Parathyroid adenoma (tissue), 2 donors: ENCODE results near the gene TSPAN32.
"Not testable (repeated sequence)": the region's sequence is repeated elsewhere in the genome, so short reads cannot be mapped to it uniquely, and the experiment has no call there.

Experiments
- H2AFZ ChIP-seq: fragments of 300-600 bp; sonication (generic); one replicate; pipeline ENCODE4 v1.7.0; 2017; ENCODE audit warnings: antibody characterized with exemption, mild to moderate bottlenecking
- H3K27ac ChIP-seq: fragments of 300-600 bp; sonication (generic); one replicate; pipeline ENCODE4 v1.7.0; 2017
- H3K27me3 ChIP-seq: fragments of 300-600 bp; sonication (generic); one replicate; pipeline ENCODE4 v1.7.0; 2017; ENCODE audit warnings: low read length; ENCODE audit not compliant: control insufficient read depth, insufficient read depth
- H3K36me3 ChIP-seq: fragments of 300-600 bp; sonication (generic); one replicate; pipeline ENCODE4 v1.7.0; 2017; ENCODE audit warnings: low read length; ENCODE audit not compliant: control insufficient read depth, insufficient read depth
- H3K4me1 ChIP-seq: fragments of 300-600 bp; sonication (generic); one replicate; pipeline ENCODE4 v1.7.0; 2017; ENCODE audit warnings: control low read depth
- H3K4me2 ChIP-seq: fragments of 300-600 bp; sonication (generic); one replicate; pipeline ENCODE4 v1.7.0; 2017; ENCODE audit warnings: low read length
- H3K4me3 ChIP-seq: fragments of 300-600 bp; sonication (generic); one replicate; pipeline ENCODE4 v1.7.0; 2017; ENCODE audit warnings: low read depth, low read length
- H3K79me2 ChIP-seq: fragments of 300-600 bp; sonication (generic); one replicate; pipeline ENCODE4 v1.7.0; 2017; ENCODE audit warnings: control low read depth
- H3K9ac ChIP-seq: fragments of 300-600 bp; sonication (generic); one replicate; pipeline ENCODE4 v1.7.0; 2017; ENCODE audit warnings: mild to moderate bottlenecking
- H3K9me3 ChIP-seq: fragments of 300-600 bp; sonication (generic); one replicate; pipeline ENCODE4 v1.7.0; 2017; ENCODE audit warnings: low read length; ENCODE audit not compliant: control insufficient read depth
- CTCF ChIP-seq: fragments of 300-600 bp; sonication (generic); IDR thresholded peaks from one replicate; pipeline ENCODE4 v1.7.0; 2017; ENCODE audit warnings: antibody characterized with exemption, mild to moderate bottlenecking
- donor health status: primary hyperparathyroidism.

TSPAN32 gene

GRCh38 chr11:2276280-2277007 is 25.4 kb upstream of the TSPAN32 start:
- H3K27ac ChIP-seq, result no peak overlapping the region

GRCh38 chr11:2277008-2277346 is 24.8 kb upstream of the TSPAN32 start:
- H3K36me3 ChIP-seq, result no peaks in the 10 kb centered on the region
- no peak overlapping the region for H2AFZ ChIP-seq
- no peaks in the 10 kb centered on the region for H3K9me3 ChIP-seq
- H3K9ac ChIP-seq, result no peak overlapping the region
- H3K4me2 ChIP-seq, result no peak overlapping the region
- H3K4me3 ChIP-seq, result no peak overlapping the region
- TF ChIP-seq CTCF, result no peak
- no peaks in the 10 kb centered on the region for H3K27me3 ChIP-seq
- no peak overlapping the region for H3K27ac ChIP-seq
- H3K4me1 ChIP-seq, result no peaks in the 10 kb centered on the region
- H3K79me2 ChIP-seq, result no peaks in the 10 kb centered on the region

More at GRCh38 chr11:2276280-2277007, 25.4 kb upstream of the TSPAN32 start:
- no peaks in the 10 kb centered on the region for H3K27me3 ChIP-seq
- no peaks in the 10 kb centered on the region for H3K79me2 ChIP-seq
- H3K9ac ChIP-seq, result no peak overlapping the region
- no peaks in the 10 kb centered on the region for H3K4me1 ChIP-seq
- no peaks in the 10 kb centered on the region for H3K9me3 ChIP-seq
- no peak for TF ChIP-seq CTCF
- no peak overlapping the region for H2AFZ ChIP-seq
- H3K36me3 ChIP-seq, result no peaks in the 10 kb centered on the region
- no peak overlapping the region for H3K4me2 ChIP-seq
- H3K4me3 ChIP-seq, result no peak overlapping the region

GRCh38 chr11:2277933-2278523 is 23.8 kb upstream of the TSPAN32 start:
- no peaks in the 10 kb centered on the region for H3K79me2 ChIP-seq
- TF ChIP-seq CTCF, result no peak
- no peaks in the 10 kb centered on the region for H3K27me3 ChIP-seq
- no peaks in the 10 kb centered on the region for H3K36me3 ChIP-seq
- no peak overlapping the region for H2AFZ ChIP-seq
- H3K4me2 ChIP-seq, result no peak overlapping the region
- H3K4me3 ChIP-seq, result no peak overlapping the region
- H3K27ac ChIP-seq, result no peak overlapping the region
- no peaks in the 10 kb centered on the region for H3K9me3 ChIP-seq
- no peak overlapping the region for H3K9ac ChIP-seq
- no peaks in the 10 kb centered on the region for H3K4me1 ChIP-seq

- no peaks in the 10 kb centered on the region for H3K4me1 ChIP-seq
- no peaks in the 10 kb centered on the region for H3K36me3 ChIP-seq
- no peak overlapping the region for H3K4me3 ChIP-seq
- no peak overlapping the region for H3K27ac ChIP-seq
- H3K4me2 ChIP-seq, result no peak overlapping the region
- no peaks in the 10 kb centered on the region for H3K9me3 ChIP-seq
- H2AFZ ChIP-seq, result no peak overlapping the region
- no peaks in the 10 kb centered on the region for H3K27me3 ChIP-seq
- no peak for TF ChIP-seq CTCF
- no peak overlapping the region for H3K9ac ChIP-seq
- H3K79me2 ChIP-seq, result no peaks in the 10 kb centered on the region
Measured at GRCh38 chr11:2280208-2280607, 21.6 kb upstream of the TSPAN32 start.

GRCh38 chr11:2286350-2286749 is 15.5 kb upstream of the TSPAN32 start:
- not testable (repeated sequence) for H3K9ac ChIP-seq, H3K4me1 ChIP-seq, H2AFZ ChIP-seq, H3K4me2 ChIP-seq, H3K9me3 ChIP-seq, H3K79me2 ChIP-seq, H3K36me3 ChIP-seq, H3K4me3 ChIP-seq, H3K27me3 ChIP-seq, H3K27ac ChIP-seq
